Measurements from ENCODE around the gene COX15.

DNA sequence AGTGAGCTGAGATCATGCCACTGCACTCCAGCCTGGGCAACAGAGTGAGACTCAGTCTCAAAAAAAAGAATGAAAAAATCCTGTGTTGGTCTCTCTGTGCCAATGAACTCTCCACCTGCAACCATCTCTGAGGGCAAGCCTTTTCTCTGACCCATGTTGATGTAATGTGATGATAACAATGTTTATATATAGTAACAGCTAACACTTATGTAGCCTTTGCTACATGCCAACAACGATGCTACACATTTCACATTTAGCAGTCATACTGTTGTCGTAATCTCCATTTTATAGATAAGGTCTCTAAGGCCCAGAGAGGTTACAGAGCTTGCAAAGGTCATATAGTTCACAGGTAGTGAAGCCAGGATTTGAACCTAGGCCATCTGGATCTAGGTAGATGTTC, 11.5 kb downstream of the COX15 start:
- TF ChIP-seq BHLHE40 (IDR thresholded peaks at IDR 0.05; ENCODE audit: borderline replicate concordance) (no peak), NFRKB (IDR thresholded peaks at IDR 0.05) (no peak), SP1 (IDR thresholded peaks at IDR 0.05) (no peak), ARNT (IDR thresholded peaks at IDR 0.05) (no peak), FOXA1 (IDR thresholded peaks at IDR 0.05) (no peak), TARDBP (IDR thresholded peaks at IDR 0.05) (no peak), FOXM1 (IDR thresholded peaks at IDR 0.05; ENCODE audit: borderline replicate concordance) (no peak), L3MBTL2 (conservative IDR thresholded peaks at IDR 0.05) (no peak), FOXK2 (IDR thresholded peaks at IDR 0.05) (no peak), HDGF (IDR thresholded peaks at IDR 0.05; ENCODE audit: borderline replicate concordance) (no peak), CTBP1 (IDR thresholded peaks at IDR 0.05; ENCODE audit: borderline replicate concordance) (no peak), ELF4 (IDR thresholded peaks at IDR 0.05) (no peak), ZNF384 (IDR thresholded peaks at IDR 0.05) (no peak)
- TF ChIP-seq, protein P1, sequence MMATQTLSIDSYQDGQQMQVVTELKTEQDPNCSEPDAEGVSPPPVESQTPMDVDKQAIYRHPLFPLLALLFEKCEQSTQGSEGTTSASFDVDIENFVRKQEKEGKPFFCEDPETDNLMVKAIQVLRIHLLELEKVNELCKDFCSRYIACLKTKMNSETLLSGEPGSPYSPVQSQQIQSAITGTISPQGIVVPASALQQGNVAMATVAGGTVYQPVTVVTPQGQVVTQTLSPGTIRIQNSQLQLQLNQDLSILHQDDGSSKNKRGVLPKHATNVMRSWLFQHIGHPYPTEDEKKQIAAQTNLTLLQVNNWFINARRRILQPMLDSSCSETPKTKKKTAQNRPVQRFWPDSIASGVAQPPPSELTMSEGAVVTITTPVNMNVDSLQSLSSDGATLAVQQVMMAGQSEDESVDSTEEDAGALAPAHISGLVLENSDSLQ (IDR thresholded peaks at IDR 0.05), result no peak

All from HEK293T (cell line).